ENCODE results near the gene RPTOR.
"Not testable (repeated sequence)": the region's sequence is repeated elsewhere in the genome, so short reads cannot be mapped to it uniquely, and the experiment has no call there.

RPTOR gene

DNA sequence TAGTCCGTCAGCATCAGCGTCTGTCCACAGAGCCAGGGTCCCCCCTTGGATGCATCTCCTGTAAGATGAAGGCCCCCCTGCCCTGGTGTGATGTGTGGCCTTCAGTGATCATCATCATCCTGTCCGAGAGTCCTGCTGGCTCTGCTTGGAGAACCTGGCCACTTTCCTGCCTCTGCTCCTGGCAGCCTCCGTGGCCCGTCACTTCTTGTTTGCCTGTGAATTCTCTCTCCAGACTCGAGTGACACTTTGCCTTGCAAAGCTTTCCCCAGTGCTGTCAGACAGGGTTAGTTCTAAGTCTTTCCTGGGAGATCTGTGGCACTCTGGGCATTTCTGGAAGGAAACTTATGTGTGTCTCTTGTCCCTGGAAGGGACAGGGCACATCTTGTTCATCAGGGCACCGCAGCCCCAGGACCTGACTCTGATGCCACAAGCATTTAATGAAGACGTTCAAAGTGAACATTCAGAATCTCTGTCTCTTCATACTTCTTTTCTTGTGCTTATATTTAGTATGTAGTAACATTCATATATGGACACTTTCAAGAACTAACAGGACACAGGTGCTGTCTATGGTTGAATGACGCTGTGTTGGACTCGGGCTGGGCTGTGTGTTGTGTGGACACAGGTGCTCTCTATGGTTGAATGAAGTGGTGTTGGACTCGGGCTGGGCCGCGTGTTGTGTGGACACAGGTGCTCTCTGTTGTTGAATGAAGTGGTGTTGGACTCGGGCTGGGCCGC is 68.5 kb downstream of the RPTOR start:
- DNase-seq (ENCODE audit: low read depth in 2 of 2, low spot score in 1 of 2): no peak

DNA sequence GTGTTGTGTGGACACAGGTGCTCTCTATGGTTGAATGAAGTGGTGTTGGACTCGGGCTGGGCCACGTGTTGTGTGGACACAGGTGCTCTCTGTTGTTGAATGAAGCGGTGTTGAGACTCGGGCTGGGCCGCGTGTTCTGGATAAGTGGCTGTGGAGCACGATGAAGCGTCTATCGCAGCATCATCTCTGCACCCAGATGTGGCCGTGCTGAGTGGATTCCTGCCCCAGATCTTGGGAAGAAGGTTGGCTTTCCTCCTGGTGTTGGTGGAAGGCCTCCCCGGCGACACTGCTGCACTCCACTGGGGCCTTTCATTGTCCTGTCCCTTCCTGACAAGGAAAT is 69.1 kb downstream of the RPTOR start:
- DNase-seq (ENCODE audit: low read depth in 2 of 2, low spot score in 1 of 2): no peak

DNA sequence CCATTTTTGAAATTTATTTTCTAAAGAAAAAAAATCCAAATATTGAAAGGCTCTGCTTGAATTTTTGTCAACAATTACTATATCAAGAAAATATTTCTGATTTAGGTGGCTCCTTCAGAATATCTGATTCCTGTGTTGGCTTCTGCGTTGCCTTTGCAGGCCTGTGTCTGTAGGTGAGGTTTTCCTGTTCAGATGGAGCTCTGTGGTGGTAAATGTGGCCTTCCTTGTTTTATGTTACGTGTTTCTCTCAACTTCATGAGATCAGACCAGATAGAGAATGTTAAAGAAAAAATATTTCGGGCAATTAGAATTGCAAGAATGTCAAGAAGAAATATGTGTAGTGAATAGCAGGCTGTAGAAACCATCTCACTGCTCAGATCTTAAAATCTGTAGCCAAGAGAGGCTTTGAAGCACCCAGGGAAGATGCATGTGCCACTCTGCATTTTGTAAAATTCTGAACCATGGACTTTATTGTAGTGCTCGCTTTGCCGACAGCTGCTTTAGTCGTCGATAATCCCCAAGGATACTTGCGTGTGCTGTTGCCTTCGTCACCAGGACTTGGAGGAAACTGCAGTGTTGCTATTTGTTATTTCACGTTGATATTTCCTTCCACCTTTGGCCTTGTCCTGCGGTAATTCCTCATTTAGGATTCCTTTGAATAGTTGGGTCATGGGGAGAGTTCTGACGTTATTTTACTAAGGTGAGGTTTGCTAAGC is 69.9 kb downstream of the RPTOR start:
- DNase-seq (ENCODE audit: low read depth in 2 of 2, low spot score in 1 of 2): no peak

DNA sequence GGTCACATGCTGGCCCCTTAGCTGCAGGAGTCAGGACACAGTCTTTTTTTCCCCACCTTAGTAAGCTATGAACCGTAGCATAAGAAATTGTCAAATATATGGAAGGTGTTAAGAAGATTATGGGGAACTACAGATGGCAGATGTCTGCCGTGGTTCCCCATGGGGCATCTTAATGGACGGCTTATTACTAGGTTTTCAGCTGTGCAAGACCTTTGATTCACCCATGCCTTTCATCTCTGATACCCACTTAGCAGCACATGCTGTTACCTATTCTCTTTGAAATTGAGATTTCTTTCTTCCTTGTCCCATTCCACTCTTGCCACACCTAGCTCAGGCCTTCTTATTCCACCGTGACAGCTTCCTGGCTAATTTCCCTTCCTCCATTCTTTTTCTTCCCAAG is 70.7 kb downstream of the RPTOR start:
- DNase-seq (ENCODE audit: low read depth in 2 of 2, low spot score in 1 of 2): no peak

DNA sequence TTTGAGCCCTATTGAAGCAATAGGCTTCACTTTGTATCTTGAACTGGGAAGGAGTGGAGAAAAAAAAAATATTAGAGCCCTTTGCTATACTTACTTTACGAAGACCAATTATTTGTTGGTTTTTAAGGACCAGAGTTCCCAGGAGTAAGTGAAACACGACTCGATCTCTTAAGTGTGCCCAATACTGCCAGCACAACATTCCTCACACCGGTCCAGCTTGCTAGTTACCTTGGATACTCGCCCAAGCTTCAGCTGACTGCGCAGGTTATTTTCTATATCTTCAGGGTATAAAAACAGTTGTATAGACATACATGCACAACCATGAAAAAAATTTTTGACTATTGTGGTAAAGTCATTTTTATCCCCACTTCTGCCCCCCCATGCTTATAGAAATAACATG is 72.1 kb downstream of the RPTOR start:
- DNase-seq (ENCODE audit: low read depth in 2 of 2, low spot score in 1 of 2): no peak

DNA sequence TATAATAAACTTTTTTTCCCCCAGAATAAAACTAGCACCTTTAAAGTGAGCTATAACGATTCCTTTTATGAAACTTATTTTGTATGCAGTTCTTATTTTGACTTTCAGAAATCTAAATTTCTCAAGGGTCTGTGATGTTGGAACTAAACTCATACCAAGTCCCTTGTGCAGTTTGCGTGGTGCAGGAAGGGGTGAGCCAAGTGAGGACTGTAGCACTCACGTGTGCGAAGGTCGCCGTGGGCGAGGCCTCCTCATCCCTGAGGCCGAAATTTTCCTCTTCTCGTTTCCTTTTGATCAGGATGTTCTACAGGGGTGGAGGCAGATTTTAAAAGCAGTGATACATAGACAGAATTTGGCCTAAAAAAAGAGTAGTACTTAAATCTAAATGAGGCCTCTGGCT is 73.7 kb downstream of the RPTOR start:
- DNase-seq (ENCODE audit: low read depth in 2 of 2, low spot score in 1 of 2): no peak

DNA sequence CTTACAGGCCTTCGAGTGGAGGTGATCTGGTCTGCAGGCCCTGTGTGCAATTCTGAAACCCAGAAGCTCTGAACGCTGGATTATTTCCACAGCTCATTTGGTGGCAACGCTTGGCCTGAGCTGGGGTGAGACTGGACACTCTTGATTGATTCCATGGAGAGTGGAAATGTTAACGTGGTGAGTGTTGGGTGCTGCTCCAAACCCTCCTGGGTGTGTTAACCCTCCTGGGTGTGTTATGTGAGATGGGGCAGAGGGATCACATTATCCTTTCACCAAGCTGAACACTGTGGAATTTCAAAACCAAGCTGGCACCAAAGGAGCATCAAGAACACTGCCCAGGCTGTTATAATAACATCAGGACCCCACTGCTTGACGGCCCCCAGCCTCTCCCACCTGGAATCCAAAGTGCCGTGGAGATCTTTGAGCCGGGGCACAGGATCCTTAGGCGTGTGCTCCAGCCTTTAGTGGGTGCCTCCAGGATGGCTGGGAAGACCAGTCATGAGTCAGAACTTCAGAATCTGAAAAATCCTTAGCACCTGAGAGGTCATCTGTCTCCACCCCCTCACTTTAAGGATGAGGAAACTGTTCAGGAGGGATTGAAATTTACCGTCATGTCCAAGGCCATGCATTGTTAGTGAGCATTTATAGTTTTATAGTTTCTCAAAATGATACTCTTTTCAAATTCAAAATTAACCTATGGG is 75.0 kb downstream of the RPTOR start:
- DNase-seq (ENCODE audit: low read depth in 2 of 2, low spot score in 1 of 2): no peak

DNA sequence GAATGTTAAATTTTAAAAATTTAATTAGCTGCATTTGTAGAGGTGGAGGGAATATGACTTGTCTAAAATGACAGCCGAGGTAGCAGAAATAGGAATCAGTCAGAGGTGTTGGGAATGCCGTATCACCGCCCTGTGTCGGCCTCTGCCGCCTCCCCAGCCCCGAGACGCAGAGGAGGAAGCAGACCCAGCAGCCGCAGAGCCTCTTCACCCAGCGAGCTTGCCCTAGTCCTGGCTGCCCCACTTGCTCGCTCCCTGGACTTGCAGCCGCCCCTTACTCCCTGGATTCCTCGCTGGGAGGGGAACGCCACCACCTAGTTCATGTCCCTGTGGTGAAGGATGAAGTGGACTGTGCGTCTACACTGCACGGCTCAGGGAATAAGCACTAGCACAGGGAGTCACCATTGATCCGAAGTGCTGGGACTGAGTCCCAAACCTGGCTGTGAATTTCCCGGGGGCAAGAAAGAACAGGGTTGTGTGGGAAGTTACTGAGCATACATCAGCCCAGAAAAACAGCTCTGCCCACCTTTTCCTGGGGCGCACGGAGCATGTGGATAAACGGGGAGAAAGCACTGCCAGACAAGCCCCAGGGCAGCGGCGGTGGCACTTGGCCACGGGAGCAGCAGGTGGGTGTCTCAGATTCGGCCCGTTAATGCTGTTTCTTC is 76.8 kb downstream of the RPTOR start:
- DNase-seq (ENCODE audit: low read depth in 2 of 2, low spot score in 1 of 2): no peak

DNA sequence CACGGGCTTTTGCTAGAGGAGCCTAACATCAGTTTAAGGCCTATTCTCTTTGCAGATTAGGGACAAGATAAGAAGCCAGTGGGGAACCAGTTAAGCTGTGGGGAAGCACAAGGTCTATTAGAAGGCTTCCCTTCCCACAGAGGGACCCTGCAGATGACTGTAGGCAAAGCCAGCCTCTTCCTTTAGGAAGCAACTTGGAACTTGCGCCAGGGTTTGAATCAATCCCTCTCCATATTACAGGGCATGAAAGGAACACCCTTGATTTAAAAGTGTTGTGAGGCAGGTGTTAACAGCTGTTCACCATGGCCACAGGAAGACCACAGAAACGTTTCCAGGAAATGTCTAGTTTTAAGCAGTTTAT is 77.3 kb downstream of the RPTOR start:
- DNase-seq (ENCODE audit: low read depth in 2 of 2, low spot score in 1 of 2): no peak

DNA sequence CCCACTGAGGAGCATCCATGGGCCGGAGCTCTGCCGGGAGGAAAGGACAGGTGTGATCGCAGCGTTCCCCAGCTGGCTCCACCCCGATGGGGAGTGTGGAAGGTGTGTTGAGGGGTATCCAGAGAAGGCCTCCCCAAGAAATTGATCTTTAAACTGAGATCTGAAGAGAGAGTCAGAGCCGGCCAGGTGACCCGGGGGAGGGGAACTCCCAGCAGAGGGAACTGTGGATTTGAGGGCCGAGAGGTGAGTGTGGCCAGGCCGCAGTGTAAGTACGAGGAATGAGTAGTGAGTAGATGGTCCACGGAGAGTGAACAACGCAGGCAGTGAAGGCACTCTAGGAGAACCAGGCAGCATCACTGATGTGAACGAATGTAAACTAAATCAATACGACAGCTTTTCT is 80.2 kb downstream of the RPTOR start:
- no peak for DNase-seq (ENCODE audit: low read depth in 2 of 2, low spot score in 1 of 2)

DNA sequence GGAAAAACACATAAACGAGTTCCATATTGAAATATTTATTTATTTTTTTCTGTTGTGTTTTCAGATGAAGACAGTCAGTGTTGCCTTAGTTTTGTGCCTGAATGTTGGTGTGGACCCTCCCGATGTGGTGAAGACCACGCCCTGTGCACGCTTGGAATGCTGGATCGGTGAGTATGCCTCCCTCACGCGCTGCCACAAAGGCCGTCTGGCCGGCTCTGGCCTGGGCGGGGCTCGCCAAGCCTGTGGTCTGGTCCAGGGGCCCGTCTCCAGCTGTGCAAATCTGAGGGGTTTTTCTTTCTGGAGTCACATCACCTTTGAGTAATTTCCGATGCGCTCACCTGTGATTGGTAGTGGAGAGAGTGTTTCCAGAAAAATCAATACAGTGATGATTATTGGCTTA is 81.0 kb downstream of the RPTOR start:
- no peak for DNase-seq (ENCODE audit: low read depth in 2 of 2, low spot score in 1 of 2)

DNA sequence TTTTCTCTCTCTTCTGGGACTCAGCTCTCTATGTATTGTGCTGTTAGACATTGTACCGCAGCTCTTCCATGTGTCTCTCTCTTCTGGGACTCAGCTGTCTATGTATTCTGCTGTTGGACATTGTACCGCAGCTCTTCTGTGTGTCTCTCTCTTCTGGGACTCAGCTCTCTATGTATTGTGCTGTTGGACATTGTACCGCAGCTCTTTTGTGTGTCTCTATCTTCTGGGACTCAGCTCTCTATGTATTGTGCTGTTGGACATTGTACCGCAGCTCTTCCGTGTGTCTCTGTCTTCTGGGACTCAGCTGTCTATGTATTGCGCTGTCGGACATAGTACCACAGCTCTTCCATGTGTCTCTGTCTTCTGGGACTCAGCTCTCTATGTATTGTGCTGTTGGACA is 84.2 kb downstream of the RPTOR start:
- not testable (repeated sequence) for DNase-seq (ENCODE audit: low read depth in 2 of 2, low spot score in 1 of 2)

DNA sequence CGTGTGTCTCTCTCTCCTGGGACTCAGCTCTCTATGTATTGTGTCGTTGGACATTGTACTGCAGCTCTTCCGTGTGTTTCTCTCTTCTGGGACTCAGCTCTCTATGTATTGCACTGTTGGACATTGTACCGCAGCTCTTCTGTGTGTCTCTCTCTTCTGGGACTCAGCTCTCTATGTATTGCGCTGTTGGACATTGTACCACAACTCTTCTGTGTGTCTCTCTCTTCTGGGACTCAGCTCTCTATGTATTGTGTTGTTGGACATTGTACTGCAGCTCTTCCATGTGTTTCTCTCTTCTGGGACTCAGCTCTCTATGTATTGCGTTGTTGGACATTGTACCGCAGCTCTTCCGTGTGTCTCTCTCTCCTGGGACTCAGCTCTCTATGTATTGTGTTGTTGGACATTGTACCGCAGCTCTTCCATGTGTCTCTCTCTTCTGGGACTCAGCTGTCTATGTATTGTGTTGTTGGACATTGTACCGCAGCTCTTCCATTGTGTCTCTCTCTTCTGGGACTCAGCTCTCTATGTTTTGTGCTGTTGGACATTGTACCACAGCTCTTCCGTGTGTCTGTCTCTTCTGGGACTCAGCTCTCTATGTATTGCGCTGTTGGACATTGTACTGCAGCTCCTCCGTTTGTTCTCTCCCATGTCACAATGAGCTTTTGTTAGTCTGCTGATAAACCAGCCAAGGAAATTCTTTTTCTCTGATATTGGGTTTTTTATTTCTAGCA is 84.8 kb downstream of the RPTOR start:
- DNase-seq (ENCODE audit: low read depth in 2 of 2, low spot score in 1 of 2): no peak

DNA sequence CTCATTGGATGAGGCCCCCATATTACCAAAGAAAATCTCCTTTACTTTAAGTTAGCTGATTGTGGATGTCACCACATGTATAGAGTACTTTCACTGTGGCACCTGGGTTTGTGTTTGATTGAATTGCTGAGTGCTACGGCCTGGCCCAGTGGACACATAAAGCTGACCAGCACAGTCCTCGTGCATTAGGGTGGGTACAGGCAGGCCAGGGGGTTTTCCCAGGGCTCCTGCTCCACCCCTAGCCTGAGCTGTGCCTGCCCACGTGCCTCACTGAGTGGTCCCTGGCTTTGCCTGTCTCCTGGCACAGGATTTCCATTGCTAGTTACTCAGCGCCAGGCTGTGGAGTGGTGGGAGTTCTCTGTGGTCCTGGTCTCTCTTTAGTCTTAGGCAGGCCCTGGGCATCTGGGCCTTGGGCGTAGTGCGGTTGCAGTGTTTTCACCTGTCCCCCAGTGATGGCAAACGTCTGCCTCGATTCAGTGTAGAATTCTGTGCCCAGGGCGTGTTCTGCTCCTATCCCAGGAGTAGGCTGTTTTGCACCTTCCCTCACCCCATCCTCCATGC is 86.0 kb downstream of the RPTOR start:
- no peak for DNase-seq (ENCODE audit: low read depth in 2 of 2, low spot score in 1 of 2)

DNA sequence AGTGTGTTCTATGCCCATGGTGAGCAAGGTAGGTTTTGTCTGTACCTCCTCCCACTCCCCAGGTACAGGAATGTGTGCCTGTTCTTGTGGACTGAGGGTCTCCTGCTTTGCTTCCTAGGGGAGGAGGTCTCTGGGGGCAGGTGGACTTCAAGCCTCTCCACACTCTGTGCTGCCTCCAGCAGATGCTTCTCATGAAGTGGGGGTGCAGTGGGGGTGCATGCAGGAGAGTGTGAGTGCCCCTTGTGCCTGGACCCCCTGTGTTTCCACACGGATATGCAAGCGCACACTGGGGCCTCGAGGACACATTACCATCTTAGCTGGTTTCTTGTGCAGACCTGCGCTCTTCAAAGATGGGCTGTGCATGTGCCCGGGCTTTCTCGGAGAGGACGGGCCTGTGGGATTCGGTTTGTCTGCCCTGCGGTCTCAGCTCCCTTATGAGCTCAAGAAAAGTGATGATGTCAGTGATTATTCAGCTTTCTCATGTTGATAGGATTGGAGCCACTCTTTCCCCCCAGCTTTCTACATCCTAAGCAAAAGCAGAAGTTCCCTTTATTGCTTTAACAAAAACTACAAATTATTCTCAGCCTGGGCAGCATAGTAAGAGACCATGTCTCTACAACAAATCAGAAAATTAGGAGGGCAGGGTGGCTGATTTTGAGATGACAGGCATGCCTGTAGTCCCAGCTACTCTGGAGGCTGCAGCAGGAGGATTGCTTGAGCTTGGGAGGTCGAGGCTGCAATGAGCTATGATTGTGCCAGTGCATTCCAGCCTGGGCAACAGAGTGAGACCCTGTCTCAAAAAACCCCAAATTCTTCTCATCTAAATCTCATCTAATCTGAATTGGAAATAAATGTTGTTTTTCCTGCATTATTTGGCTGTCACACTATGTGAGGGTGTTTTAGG is 86.8 kb downstream of the RPTOR start:
- DNase-seq (ENCODE audit: low read depth in 2 of 2, low spot score in 1 of 2): no peak

DNA sequence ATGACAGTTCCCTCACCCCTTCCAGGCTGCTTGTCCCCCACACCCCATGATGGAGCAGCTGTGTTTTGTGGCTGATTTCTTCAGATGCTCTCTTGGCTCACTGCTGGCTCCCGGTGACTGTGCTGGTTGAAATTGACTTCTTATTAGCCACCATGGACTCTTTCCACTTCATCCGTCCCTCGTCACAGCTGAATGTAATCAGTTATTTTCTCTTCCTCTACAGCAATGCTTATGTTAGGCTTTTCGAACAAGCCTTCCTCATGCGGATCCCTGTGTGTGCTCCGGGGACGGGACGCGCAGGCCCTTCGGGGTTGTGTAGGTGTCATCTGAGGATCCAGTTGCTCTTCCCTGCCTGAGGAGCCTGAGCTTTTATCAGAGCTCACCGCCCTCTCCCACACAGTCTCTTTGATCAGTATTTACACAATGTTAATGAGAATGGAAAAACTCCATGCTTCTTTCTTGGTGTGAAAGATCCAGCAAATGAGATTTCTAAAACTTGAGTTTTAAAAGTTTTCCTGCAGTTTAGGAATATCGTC is 87.5 kb downstream of the RPTOR start:
- DNase-seq (ENCODE audit: low read depth in 2 of 2, low spot score in 1 of 2): no peak

DNA sequence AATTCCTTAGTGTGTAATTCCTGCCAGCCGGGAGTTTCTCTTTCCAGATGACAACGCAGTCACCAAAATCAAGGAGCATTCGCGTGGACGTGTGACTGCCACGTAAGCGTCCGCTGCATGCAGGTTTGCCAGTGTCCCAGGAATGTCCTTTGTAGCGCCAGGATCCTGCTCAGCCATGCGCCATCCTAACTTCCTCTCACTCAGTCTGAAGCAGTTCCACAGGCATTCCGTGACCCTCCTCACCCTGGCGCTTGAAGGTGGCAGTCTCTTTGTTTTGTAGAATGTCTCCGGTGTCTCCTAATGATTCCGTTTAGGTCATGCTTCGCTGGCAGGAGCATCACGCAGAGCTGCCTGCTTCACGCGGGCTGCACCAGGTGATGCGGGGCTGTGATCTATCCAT is 88.6 kb downstream of the RPTOR start:
- DNase-seq (ENCODE audit: low read depth in 2 of 2, low spot score in 1 of 2): no peak

DNA sequence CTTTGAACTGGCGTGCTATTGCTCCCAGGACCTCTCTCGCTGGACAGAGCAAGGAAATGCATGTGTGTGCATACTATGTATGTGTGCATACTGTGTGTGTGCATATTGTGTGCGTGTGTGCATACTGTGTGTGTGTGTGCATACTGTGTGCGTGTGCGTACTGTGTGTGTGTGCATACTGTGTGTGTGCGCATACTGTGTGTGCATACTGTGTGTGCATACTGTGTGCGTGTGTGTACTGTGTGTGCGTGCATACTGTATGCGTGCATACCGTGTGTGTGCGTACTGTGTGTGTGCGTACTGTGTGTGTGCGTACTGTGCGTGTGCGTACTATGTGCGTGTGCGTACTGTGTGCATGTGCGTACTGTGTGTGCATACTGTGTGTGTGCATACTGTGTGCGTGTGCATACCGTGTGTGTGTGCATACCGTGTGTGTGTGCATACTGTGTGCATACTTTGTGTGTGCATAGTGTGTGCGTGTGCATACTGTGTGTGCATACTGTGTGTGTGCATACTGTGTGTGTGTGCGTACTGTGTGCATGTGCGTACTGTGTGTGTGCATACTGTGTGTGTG is 89.4 kb downstream of the RPTOR start:
- no peak for DNase-seq (ENCODE audit: low read depth in 2 of 2, low spot score in 1 of 2)

DNA sequence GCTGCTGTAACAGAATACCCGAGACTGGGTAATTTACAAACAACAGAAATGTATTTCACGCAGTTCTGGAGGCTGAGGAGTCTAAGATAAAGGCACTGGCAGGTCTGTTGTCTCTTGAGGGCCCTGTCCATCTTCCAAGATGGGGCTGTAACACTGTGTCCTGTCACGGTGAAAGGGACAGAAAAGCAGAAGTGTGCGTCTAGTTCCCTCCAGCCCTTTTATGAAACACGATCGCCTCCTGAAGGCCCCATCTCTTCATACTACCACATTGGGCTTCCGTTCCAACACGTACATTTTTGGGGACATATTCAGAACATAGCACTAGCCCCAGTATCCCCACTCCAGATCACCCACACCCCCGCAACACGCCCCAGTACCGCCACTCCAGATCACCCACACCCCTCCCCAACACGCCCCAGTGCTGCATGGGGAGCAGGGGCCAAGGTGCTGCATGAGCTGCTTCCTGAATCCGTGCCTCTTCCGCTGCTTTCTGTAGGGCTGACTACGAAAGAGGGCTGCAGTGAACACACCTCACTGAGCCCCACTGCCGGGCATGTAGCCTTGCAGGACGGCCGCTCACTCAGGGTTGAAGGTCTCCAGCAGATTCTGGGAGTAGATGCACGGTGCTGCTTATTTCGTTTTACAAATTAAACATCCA is 91.9 kb downstream of the RPTOR start:
- no peak for DNase-seq (ENCODE audit: low read depth in 2 of 2, low spot score in 1 of 2)
